A549 (cell line): ENCODE data around the gene TNFAIP2. TPM values are rescaled to one million over a fixed set of nuclear protein-coding genes. Genes with fewer than 3 reads are reported as not detected.
"Not testable (repeated sequence)": the region's sequence is repeated elsewhere in the genome, so short reads cannot be mapped to it uniquely, and the experiment has no call there.

ENCODE experiments used
- ATAC-seq, 2 experiments: fragments of 200-7000 bp in 1 of 2; fragments of >200 bp in 1 of 2; cut with Nextera tagmentation in 1 of 2; cut with Tn5 transposase in 1 of 2; 3 replicates each; pipeline versions ENCODE4 v1.8.0 to v1.9.1; 2018 to 2020; ENCODE audit warnings: mild to moderate bottlenecking in 1 of 2, moderate library complexity in 1 of 2
- CTCF ChIA-PET: fragments of 300-600 bp; sonication (Branson Sonifier 250); formaldehyde crosslinking; extraction: SDS; loops from one replicate; lab custom pipeline; 2021; ENCODE audit warnings: antibody characterized with exemption, inconsistent platforms; lab: Yijun Ruan, JAX
- POLR2A ChIA-PET: fragments of 350-600 bp; formaldehyde crosslinking; extraction: SDS; loops from one replicate; lab custom pipeline; 2021; ENCODE audit warnings: antibody characterized with exemption, inconsistent platforms; lab: Yijun Ruan, JAX
- DNase-seq, 2 experiments: peaks; one replicate each; pipeline versions ENCODE4 v3.0.0 to v3.0.0-alpha.2; 2011 to 2016; ENCODE audit warnings: low read depth in 1 of 2, low spot score in 1 of 2
- FAIRE-seq: peaks from 2 replicates; lab custom pipeline; 2011; peaks lifted over from hg19 to GRCh38; lab: Jason Lieb, UNC
- H3K27ac ChIP-seq, 2 experiments: fragments of >200 bp; sonication (Bioruptor Twin); formaldehyde crosslinking; 3 replicates each; pipeline ENCODE4 v1.5.1; 2016 to 2017
- H3K4me1 ChIP-seq: fragments of >200 bp; sonication (Bioruptor Twin); formaldehyde crosslinking; 3 replicates; pipeline ENCODE4 v1.6.1; 2016
- H3K4me2 ChIP-seq: fragments of >200 bp; sonication (Bioruptor Twin); formaldehyde crosslinking; 3 replicates; pipeline ENCODE4 v1.6.1; 2016
- H3K4me3 ChIP-seq: fragments of >200 bp; sonication (Bioruptor Twin); formaldehyde crosslinking; 3 replicates; pipeline ENCODE4 v1.5.1; 2016
- H3K9me3 ChIP-seq: fragments of >200 bp; sonication (Bioruptor Twin); formaldehyde crosslinking; 3 replicates; pipeline ENCODE4 v1.6.1; 2016
- BHLHE40 ChIP-seq: IDR thresholded peaks from 2 replicates; pipeline ENCODE4 v1.6.1; 2012; ENCODE audit warnings: low read depth, low read length, inconsistent platforms
- CBX8 ChIP-seq: fragments of 200-600 bp; sonication (generic); IDR thresholded peaks from 2 replicates; pipeline ENCODE4 v1.6.1; 2016
- CTCF ChIP-seq: fragments of >200 bp; sonication (Bioruptor Twin); formaldehyde crosslinking; IDR thresholded peaks from 3 replicates; pipeline ENCODE4 v1.5.1; 2016
- EHMT2 ChIP-seq: fragments of 200-600 bp; sonication (generic); IDR thresholded peaks from 2 replicates; pipeline ENCODE4 v1.6.1; 2016; ENCODE audit warnings: antibody characterized with exemption, low read depth, mild to moderate bottlenecking, moderate library complexity
- JUN ChIP-seq, 2 experiments: fragments of >200 bp; sonication (Bioruptor Twin); formaldehyde crosslinking; IDR thresholded peaks; 2 replicates in 1 of 2; 3 replicates in 1 of 2; pipeline ENCODE4 v1.6.1; 2016 to 2017
- MAZ ChIP-seq: fragments of 150-350 bp; IDR thresholded peaks from 2 replicates; pipeline ENCODE4 v1.6.1; 2014; ENCODE audit warnings: antibody characterized with exemption, low read depth, low read length, borderline replicate concordance
- NFE2L2 ChIP-seq: fragments of 150-350 bp; conservative IDR thresholded peaks from 2 replicates; pipeline ENCODE4 v1.6.1; 2014; ENCODE audit warnings: low read length
- RAD21 ChIP-seq, 2 experiments: fragments of >200 bp in 1 of 2; sonication (Bioruptor Twin) in 1 of 2; formaldehyde crosslinking in 1 of 2; IDR thresholded peaks in 1 of 2; conservative IDR thresholded peaks in 1 of 2; 2 replicates in 1 of 2; 3 replicates in 1 of 2; pipeline ENCODE4 v1.6.1; 2012 to 2018; ENCODE audit warnings: inconsistent platforms in 1 of 2
- RCOR1 ChIP-seq: fragments of 150-350 bp; IDR thresholded peaks from 2 replicates; pipeline ENCODE4 v1.6.1; 2014; ENCODE audit warnings: antibody characterized with exemption, low read length, low read depth
- REST ChIP-seq: fragments of 200-600 bp; sonication (generic); IDR thresholded peaks from 2 replicates; pipeline ENCODE4 v1.6.1; 2016; ENCODE audit warnings: antibody characterized with exemption, mild to moderate bottlenecking, moderate library complexity
- RNF2 ChIP-seq: fragments of 200-600 bp; sonication (generic); IDR thresholded peaks from 2 replicates; pipeline ENCODE4 v1.6.1; 2016; ENCODE audit warnings: low read depth, mild to moderate bottlenecking, antibody characterized with exemption, moderate library complexity, borderline replicate concordance
- WGBS: methylation state at CpG from one replicate; pipeline ENCODE4 v1.1.6; 2017; ENCODE audit errors: missing lambda C conversion rate; 5-methylcytosine and 5-hydroxymethylcytosine counted together
- polyA plus RNA-seq, 4 experiments: library from polyadenylated mRNA; depleted of rRNA in 3 of 4; stranded (reverse); fragments of >200 nt; fragmentation: RNase III in 1 of 4; extraction: RNeasy Plus Mini Kit Qiagen cat#74134 plus additional on column Dnase treatment in 1 of 4; gene quantifications; 2 replicates in 3 of 4; 3 replicates in 1 of 4; pipeline ENCODE4 v1.2.3, GENCODE V29; 2011 to 2017

The TNFAIP2 gene
- polyA plus RNA-seq, 2 of the 4 experiments (the other 2 are of a cell fraction): 222 to 254 TPM

- Histone ChIP-seq H3K4me3 (no peak overlapping the region), H3K4me2 (peak overlapping the region; percentile 85; the same call in 1 of the 3 replicates), H3K9me3 (no peaks in the 10 kb centered on the region), H3K4me1 (peaks cover 93% of the 10 kb centered on the region), H3K27ac (peak overlapping the region; percentile 86 to 98)
- DNase-seq (no peak), FAIRE-seq (no peak), ATAC-seq (no peak)
- CTCF ChIA-PET: interaction anchor here (0.8 to 3.3 kb wide), 3 partner anchors 8 to 193 kb away, joined by 4 to 13 read pairs (median 7); no protein-coding TSS in a partner anchor
- POLR2A ChIA-PET: no interaction called here
- TF ChIP-seq BHLHE40 (no peak), REST (no peak), RCOR1 (no peak)
- WGBS: 80% methylated on average over 4 of the region's 5 CpGs
Measured at GRCh38 chr14:103113303-103113702, 10.0 kb upstream of the TNFAIP2 start.

- POLR2A ChIA-PET: no interaction called here
- ATAC-seq (no peak), DNase-seq (no peak), FAIRE-seq (no peak)
- H3K4me2 ChIP-seq: no peak overlapping the region
- 82% methylated on average over 11 of the region's 13 CpGs for WGBS
- CTCF ChIA-PET: interaction anchor here (1.3 kb wide), 1 partner anchor 9 kb away, joined by 7 read pairs; no protein-coding TSS in a partner anchor
- no peaks in the 10 kb centered on the region for H3K9me3 ChIP-seq
- peaks cover 93% of the 10 kb centered on the region for H3K4me1 ChIP-seq
- H3K27ac ChIP-seq: peak overlapping the region; percentile 86 to 98; a peak in 5 of 6 replicates
- TF ChIP-seq CBX8 (no peak), CTCF (no peak), NFE2L2 (no peak), RAD21 (conservative IDR thresholded peaks at IDR 0.05 in 1 of 2, IDR thresholded peaks at IDR 0.05 in 1 of 2) (no peak), REST (no peak), BHLHE40 (no peak), EHMT2 (no peak), RNF2 (no peak), MAZ (no peak), JUN (IDR thresholded peaks at IDR 0.05) (no peak)
- H3K4me3 ChIP-seq: no peak overlapping the region
Measured at GRCh38 chr14:103113774-103114173, 9.5 kb upstream of the TNFAIP2 start.

- not testable (repeated sequence) for ATAC-seq, DNase-seq, H3K9me3 ChIP-seq, FAIRE-seq, H3K4me3 ChIP-seq
- 73% methylated on average over 12 of the region's 12 CpGs for WGBS
- ChIA-PET POLR2A (interaction anchor here (0.6 kb wide), 1 partner anchor 221 kb away, joined by 3 read pairs; no protein-coding TSS in a partner anchor), CTCF (interaction anchor here (0.6 to 7.8 kb wide), 11 partner anchors 9 to 404 kb away, joined by 3 to 120 read pairs (median 3); partner anchors contain the start of gene TNFAIP2)
- H3K27ac ChIP-seq: peak overlapping the region; percentile 86 to 98; a peak in 5 of 6 replicates
- H3K4me2 ChIP-seq: peak overlapping the region; percentile 48; the same call in 2 of the 3 replicates
- peaks cover 92% of the 10 kb centered on the region for H3K4me1 ChIP-seq
Measured at GRCh38 chr14:103115086-103115679, 8.1 kb upstream of the TNFAIP2 start.
